SJCRH30 (cell line): ENCODE results near the gene SPPL2C. TPM values are rescaled to one million over a fixed set of nuclear protein-coding genes. Genes with fewer than 3 reads are reported as not detected.

Experiments used
- total RNA-seq: library from RNA; depleted of rRNA; stranded (reverse); fragments of >200 nt; shearing (Covaris generic); gene quantifications from 2 replicates; pipeline ENCODE4 v1.2.3, GENCODE V29; 2014; rRNA removed

The SPPL2C gene
- total RNA-seq, 1 experiment from 2014 or later: not detected

Other genes with a start within 250 kb of the SPPL2C start
- gene CRHR1, start 60.6 kb upstream of the SPPL2C start, total RNA-seq: not detected in 2 replicates
- 1.1 and 1.8 TPM in 2 replicates for gene MAPT, start 49.7 kb downstream of the SPPL2C start, total RNA-seq
- gene STH, start 154.4 kb downstream of the SPPL2C start, total RNA-seq: 0.43 TPM in 1 of 2 replicates, not detected in the other